Stimulated activated CD8-positive, alpha-beta memory T cell treated with anti-CD3 and anti-CD28 coated beads, Interleukin-4, amount 100 ng/mL, for 4 hours (primary cell): Measurements from ENCODE around the gene LILRB5.
"Not testable (repeated sequence)": the region's sequence is repeated elsewhere in the genome, so short reads cannot be mapped to it uniquely, and the experiment has no call there.

ENCODE experiments used
- DNase-seq, 2 donors: peaks; one replicate each; pipeline ENCODE4 v3.0.0-alpha.2; 2020; ENCODE audit warnings: low read depth in 2 of 2, low spot score in 1 of 2

The LILRB5 gene

DNA sequence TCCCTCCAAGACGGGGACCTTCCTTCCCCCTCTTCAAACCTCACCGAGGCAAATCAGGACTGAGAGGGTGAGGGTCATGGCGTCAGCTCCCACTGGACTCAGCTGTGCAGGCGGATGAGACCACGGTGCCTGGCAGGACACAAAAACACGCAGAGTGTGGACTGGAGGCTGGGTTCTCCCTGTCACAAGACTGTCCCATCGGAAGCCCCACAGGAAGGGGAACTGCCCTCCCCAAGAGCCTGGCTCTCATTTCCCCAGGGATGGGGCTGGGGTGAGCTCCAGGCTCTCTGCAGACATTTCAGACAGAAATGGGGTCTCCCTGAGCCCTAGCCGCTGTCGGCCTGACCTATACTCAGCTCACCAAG lies at the start of gene LILRB5:
LILRB5 (minus strand) TSS at position 158 of the 365 bp plus-strand sequence; CDS start at position 78, 80 bp downstream.
- no peak for DNase-seq

DNA sequence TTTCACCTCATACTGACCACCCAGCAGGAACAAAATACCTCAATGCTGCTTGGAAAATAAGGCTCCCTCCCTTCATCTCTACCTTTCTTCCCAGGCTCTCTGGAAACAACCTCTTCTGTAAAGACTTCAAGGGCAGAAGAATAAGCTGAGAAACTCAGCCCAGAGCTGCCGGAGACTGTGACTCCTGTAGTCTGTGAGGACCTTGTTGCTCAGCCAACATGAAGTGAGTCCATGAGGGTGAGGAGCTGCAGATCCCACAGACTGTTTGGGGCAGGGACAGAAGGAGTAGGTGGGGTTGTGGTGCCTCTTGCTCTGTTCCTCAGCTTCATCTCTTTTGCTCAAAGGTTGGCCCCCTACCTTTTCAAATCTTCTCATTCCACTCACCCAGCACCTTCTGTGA lies 48.1 kb upstream of the LILRB5 start:
- no peak for DNase-seq

- no peak for DNase-seq
These were observed 45.2 kb upstream of the LILRB5 start for GRCh38 chr19:54302257-54302656.

DNA sequence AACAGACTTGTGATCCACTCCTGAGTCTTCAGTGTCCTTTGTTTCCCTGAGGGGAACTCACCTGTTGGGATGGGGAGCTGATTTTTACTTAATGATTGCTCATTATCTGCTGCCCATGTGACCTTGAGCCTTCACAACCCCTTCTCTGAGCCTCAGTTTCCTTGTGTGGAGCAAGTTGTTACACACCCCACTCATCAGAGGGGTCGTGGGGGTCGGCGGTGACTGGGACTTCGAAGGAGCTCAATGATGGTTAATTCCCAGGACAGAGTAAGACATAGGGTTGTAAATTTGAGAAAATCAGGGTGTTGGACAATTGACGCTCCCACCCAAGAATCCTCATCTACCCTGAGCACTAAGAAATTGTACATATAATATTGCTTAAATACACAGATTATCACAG lies 42.4 kb upstream of the LILRB5 start:
- no peak for DNase-seq

DNA sequence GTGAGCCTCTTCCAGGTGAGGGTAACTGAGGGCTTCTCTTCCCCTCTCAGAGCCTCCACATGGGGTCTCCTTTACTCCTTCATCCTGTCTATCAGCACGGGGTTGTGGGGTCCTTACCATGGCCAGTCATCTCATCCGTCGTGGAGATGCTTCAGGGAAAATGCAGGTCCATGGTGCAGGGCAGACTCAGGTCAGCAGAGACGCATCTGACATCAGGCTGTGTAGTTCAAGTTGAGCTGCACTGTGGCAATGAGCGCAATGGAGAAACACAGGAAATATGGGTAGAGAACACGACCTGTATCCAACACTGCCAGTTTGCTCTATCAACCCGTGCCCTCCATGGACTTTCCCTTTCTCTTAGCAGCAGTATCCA lies 42.0 kb upstream of the LILRB5 start:
- no peak for DNase-seq

DNA sequence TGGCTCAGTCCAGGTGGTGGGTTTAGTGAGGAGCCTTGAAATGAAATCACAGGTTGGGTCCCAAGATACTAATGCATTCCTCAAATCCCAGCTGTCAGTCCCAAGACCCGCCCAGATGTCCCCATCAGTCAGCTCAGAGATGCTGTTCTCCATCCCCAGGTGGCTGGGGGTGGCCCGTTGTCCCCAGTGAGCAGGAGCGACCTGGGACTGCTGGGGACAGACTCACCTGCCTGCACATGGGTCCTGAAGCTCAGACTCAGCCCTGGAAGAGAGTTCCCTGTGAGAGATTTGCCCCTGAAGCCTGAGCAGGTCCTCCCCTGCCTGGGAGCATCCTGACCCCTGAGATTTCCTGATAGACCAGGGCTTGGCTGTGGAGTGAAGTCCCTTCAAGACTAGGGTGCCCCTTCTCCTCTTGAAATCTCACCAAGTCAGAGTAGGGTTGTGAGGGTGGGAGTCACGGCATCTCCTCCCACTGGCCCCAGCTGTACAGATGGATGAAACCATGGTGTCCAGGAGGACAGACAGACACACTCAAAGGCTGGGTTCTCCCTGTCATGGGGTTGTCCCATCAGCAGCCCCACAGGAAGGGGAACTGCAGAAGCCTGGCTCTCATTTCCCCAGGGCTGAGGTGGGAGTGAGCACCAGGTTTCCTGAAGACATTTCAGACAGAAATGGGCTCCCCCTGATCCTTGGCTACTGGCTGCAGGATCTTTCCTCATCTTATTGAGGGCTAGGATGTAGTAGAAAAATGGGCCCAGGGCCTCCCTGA lies 41.5 kb upstream of the LILRB5 start:
- DNase-seq, result no peak

DNA sequence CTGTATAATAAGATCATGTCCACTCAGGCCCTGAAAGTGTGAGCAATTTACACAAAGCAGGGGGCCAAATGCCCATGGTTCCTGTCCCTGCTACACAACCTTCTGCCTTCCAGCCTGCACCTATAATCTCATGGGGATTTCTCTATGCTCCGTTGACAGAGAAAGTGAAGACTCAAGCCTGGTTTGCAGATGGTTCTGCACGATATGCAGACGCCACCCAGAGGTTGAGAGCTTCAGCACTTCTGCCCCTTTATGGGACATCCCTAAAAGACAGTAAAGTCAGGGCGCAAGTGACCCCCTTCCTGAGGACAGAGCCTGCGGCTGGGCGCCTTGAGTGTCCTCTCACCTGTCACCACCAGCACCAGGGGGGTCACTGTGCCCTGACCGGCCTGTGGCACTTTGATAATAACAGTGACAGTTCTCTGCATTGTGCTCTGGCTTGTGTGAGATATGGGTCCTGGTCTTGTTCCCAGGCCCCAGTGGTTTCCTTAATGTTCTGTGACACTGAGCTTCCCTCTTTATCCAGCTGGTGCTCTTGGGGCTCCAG lies 40.8 kb upstream of the LILRB5 start:
- no peak for DNase-seq

DNA sequence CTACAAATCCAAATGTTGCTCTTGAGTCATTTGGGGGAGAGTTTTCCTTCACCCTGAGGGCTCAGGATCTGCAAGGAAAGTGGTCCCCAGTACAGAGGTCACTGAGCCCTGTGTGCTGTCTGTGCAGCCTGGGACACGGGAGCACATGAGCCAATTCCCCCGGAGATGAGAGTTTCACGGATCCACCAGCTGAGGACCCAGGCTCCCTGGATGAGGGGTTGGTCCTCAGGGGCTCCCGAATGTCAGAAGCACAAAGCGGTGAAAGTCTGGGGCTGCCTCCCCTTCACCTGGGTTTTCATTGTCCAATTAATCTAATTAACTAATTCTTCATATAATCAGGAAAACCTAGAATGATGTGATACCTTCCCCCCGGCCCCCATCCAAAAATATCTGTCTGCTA lies 37.5 kb upstream of the LILRB5 start:
- DNase-seq, result no peak

DNA sequence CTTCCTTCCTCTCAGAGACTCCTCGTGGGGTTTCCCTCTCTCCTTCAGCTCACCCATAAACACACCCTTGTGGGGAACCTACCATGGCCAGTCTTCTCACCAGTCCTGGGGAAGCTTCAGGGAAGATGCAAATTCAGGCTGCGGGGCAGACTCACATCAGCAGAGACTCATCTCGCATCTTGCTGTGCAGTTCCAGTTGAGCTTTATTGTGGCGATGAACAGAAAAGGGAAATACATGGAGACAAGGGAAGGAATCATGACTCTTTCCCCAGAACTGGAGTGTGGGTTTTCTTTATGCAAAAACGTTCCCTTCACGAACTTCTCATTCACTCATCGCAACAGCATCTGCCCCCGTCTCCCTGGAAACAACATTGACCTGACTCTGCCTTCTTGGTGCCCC lies 32.1 kb upstream of the LILRB5 start:
- DNase-seq, result not testable (repeated sequence)

- DNase-seq, result no peak
These were observed 30.4 kb upstream of the LILRB5 start for GRCh38 chr19:54287456-54287855.

DNA sequence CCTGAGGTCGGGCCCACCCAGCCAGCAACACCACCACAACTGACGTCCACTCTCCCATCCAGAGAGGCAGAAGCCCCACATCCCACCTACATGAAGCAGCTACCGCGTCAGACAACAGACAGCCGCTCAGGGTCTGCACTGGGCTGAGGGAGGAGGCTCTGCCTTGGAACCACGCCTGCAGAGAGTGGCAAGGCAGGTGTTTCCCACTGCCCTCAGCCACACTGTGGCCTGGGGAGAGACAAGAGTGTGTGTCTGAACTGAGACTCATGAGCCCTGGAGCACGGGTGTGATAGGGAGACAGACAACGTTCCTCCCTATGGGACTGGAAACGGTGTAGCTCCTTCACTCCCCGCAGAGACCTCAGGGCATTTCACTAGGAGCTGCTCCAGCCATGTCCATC lies 29.2 kb upstream of the LILRB5 start:
- DNase-seq, result not testable (repeated sequence)

GRCh38 chr19:54285427-54286056 lies 28.5 kb upstream of the LILRB5 start:
- not testable (repeated sequence) for DNase-seq

DNA sequence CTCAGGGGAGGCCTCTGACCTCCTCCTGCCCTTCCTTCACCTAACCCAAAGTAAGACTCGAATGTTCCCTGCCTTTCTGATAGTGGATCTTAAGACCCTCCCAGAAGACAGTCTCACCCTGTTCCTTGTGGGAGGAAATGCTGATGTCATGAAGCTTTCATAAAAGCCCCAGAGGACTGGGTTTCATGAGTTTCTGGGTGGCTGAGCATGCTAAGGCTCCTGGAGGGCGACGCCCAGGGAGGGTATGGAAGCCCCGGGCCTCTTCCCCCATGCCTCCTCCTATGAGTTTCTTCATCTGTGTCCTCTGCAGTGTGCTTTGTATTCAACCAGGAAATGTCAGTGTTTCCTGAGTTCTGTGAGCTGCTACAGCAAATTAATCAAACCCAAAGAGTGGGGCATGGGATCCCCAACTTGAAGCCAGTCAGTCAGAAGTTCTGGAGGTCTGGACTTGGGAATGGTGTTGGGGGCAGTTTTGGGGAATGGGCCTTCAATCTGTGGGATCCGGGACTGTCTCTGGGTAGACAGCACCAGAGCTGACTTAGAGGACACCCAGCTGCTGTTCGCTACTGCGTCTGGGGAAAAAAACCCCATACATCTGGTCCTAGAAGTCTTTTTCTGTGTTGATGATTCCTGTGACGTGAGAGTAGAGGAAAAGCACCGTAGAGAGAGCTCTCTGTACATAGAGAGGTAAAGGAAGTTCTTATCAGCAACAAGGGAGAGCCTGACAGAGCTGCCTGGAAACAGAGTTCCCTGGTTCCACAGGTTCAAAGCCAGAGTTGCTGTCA lies 25.8 kb upstream of the LILRB5 start:
- DNase-seq, result no peak

- DNase-seq, result not testable (repeated sequence)
These were observed 24.6 kb upstream of the LILRB5 start for GRCh38 chr19:54281729-54282075.

- DNase-seq, result no peak
These were observed 24.1 kb upstream of the LILRB5 start, which contains the start of gene LILRB2 for GRCh38 chr19:54281007-54281728. LILRB2 (minus strand) TSS chr19:54281110; CDS start chr19:54280496, 614 bp downstream.

DNA sequence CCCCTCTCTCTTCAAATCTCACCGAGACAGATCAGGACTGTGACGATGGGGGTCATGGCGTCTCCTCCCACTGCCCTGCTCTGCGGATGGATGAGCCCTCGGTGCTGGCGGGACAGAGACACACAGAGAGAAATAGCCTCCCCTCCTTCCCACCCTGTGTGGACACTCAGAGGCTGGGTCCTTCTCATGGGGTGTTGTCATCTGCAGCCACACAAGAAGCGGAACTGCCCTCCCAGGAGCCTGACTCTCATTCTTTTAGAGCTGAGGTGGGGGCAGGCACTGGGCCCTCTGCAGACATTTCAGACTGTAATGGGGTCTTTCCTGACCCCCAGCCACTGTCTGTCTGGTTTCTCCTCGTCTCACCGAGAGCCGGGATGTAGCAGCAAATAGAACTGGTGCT lies 23.4 kb upstream of the LILRB5 start:
- not testable (repeated sequence) for DNase-seq

DNA sequence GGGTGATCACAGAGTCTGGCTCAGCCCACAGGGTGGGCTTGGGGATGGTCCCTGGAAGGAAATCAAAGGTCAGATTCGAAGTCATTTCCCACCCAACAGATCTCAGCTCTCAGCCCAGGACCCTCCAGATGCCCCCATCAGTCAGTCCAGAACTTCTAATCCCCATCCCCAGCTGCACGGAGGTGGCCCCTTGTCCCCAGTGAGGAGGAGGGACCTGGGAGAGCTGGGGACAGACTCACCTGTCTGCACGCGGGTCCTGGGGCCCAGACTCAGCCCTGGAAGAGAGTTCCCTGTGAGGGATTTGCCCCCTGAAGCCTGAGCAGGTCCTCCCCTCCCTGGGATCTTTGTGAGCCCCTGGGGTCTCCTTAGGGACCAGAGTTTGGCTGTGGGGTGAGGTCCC lies 23.0 kb upstream of the LILRB5 start:
- not testable (repeated sequence) for DNase-seq

- no peak for DNase-seq
These were observed 22.4 kb upstream of the LILRB5 start for GRCh38 chr19:54279406-54279962.

- DNase-seq, result not testable (repeated sequence)
These were observed 21.6 kb upstream of the LILRB5 start for GRCh38 chr19:54278571-54279195.

GRCh38 chr19:54278056-54278455 lies 21.0 kb upstream of the LILRB5 start:
- DNase-seq, result not testable (repeated sequence)
